HUES48 (cell line): ENCODE results near the gene HOXB13.
"Not testable (repeated sequence)": the region's sequence is repeated elsewhere in the genome, so short reads cannot be mapped to it uniquely, and the experiment has no call there.

Source experiments
- H3K27ac ChIP-seq: one replicate; pipeline ENCODE4 v1.7.0; 2013; ENCODE audit warnings: low read depth, low read length, inconsistent platforms
- H3K27me3 ChIP-seq: 2 replicates; pipeline ENCODE4 v1.6.1; 2013; ENCODE audit warnings: mild to moderate bottlenecking, low read length; ENCODE audit not compliant: control insufficient read depth, insufficient read depth
- H3K36me3 ChIP-seq: 2 replicates; pipeline ENCODE4 v1.6.1; 2013; ENCODE audit warnings: low read length; ENCODE audit not compliant: control insufficient read depth, insufficient read depth
- H3K4me1 ChIP-seq: 2 replicates; pipeline ENCODE4 v1.6.1; 2013; ENCODE audit warnings: mild to moderate bottlenecking, low read length; ENCODE audit not compliant: control insufficient read depth, insufficient read depth
- H3K4me3 ChIP-seq: 2 replicates; pipeline ENCODE4 v1.5.1; 2013; ENCODE audit warnings: mild to moderate bottlenecking, low read depth, low read length
- H3K9ac ChIP-seq: 2 replicates; pipeline ENCODE4 v1.6.1; 2013; ENCODE audit warnings: mild to moderate bottlenecking, low read depth, low read length, moderate library complexity
- H3K9me3 ChIP-seq: 2 replicates; pipeline ENCODE4 v1.6.1; 2013; ENCODE audit warnings: low read length; ENCODE audit not compliant: control insufficient read depth, insufficient read depth

Gene HOXB13

DNA sequence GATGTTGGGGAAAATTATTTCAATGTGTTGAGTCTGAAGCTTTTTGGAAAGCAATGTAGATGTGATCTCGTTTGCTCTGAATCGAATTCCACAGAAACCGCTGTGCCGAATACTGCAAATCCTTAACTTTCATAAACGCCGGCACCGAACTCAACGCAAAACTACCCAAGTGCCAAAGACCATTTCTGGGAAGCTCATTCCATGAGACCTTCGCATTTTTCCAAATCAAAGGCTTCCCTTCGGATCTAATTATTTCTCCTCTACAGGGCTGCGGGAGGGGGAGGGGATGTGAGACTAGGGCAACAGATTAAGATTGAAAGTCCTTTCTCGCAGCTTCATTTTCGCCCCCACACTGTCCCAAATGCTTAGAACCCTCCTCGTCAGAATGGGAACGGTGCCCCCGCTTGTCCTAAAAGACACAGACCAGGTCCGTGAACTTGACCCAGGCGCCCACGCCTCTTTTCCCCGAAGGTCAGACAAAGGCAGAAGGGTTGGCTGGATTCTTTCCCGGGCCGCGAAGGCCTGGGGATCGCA is 10.3 kb downstream of the HOXB13 start:
- peaks cover 97% of the 10 kb centered on the region for H3K27me3 ChIP-seq
- peaks cover 45% of the 10 kb centered on the region for H3K4me1 ChIP-seq
- peak overlapping the region; percentile 53 for H3K4me3 ChIP-seq
- H3K36me3 ChIP-seq, result no peaks in the 10 kb centered on the region
- no peaks in the 10 kb centered on the region; the same call in 1 of the 2 replicates for H3K9me3 ChIP-seq
- H3K9ac ChIP-seq, result no peak overlapping the region
- no peak overlapping the region for H3K27ac ChIP-seq

DNA sequence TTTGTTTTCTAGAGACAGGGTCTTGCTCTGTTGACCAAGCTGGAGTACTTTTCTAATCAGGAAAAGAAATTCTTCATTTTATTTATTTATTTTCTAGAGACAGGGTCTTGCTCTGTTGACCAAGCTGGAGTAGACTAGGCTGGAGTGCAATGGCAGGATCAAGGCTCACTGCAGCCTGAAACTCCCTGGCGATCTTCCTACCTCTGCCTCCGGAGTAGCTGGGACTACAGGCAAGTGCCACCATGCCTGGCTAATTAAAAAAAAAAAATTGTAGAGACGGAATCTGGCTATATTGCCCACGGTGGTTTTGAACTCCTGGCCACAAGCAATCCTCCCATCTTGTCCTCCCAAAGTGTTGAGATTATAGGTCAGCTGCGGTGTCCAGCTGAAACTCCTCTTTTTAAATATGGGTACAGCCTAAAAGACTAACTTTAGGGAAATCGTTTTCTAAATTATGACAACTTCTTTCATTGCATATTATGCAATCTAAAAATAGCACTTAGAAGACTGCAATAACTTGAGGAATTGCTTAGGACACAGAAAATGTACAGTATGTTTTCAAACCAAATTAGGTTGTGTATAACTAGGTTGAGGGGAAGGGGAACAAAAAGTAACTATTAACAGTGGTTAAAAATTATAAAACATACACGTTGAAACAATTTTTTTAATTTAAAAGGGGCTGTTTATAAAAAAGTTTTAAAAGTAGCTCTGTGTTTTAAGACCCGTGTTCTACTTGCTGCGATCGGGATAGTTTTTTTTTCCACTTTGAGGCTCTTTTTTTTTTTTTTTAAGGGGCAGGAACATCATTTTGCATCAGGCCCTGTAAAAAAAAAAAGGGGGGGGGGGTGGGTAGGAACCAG is 11.0 kb downstream of the HOXB13 start:
- no peak overlapping the region for H3K4me3 ChIP-seq
- peaks cover 94% of the 10 kb centered on the region for H3K27me3 ChIP-seq
- H3K27ac ChIP-seq, result no peak overlapping the region
- peaks cover 42% of the 10 kb centered on the region for H3K4me1 ChIP-seq
- no peak overlapping the region for H3K9ac ChIP-seq
- no peaks in the 10 kb centered on the region; the same call in 1 of the 2 replicates for H3K9me3 ChIP-seq
- H3K36me3 ChIP-seq, result no peaks in the 10 kb centered on the region

DNA sequence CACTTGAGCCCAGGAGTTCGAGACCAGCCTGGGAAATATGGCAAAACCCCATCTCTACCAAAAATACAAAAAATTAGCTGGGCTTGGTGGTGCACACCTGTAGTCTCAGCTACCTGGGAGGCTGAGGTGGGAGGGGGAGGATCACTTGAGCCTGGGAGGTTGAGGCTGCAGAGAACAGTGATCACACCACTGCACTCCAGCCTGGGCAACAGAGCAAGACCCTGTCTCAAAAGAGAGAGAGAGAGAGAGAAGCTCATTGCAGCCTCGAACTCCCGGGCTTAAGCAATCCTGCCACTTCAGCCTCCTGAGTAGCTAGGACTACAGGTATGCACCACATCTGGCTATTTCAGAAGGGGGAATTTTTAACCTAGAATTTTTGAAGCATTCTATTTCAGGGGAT is 12.0 kb downstream of the HOXB13 start:
- H3K27me3 ChIP-seq, result peaks cover 92% of the 10 kb centered on the region
- H3K9me3 ChIP-seq, H3K4me3 ChIP-seq, H3K9ac ChIP-seq, H3K27ac ChIP-seq, H3K36me3 ChIP-seq: not testable (repeated sequence)
- H3K4me1 ChIP-seq, result peaks cover 34% of the 10 kb centered on the region

DNA sequence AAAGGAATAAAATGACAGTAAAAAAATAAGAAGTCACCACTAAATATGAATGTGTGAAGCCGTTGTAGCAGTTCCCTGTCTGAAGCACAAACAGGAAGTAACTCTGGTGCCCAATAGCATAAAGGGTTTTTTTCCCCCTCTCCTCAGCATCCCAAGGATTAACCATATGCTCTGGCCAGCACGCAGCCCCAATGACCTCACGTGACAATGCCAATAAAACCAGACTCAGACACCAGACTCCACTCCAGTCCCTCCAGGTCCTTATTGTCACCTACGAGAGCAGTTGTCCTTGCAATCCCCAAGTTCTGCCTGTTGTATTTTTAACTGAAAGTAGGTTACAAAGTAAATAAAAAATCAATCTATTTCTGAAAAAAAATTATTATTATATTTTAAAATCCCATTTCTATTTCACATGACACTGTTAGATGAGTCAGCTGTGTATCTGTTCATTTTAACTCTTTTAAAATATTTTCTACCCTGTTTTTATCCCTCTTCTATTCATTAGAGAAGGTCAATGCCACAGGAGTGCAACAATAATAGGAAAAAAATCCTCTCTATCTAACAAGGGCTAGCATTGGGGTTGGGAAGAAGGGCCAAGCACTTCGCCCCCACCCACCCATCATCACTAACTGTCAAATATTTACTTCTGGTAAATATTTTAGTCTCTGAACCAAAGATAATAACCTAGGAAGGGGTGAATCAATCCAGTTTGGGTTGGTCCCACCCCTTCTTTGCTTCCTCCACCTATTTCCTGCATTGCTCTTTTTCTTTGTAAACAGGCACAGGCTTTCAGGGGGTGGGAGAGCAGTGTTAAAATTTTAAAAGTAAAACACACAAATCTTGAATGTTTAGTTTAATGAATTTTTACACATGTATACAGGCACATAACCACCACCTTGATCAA is 12.8 kb downstream of the HOXB13 start:
- Histone ChIP-seq H3K4me1 (peaks cover 30% of the 10 kb centered on the region), H3K27me3 (peaks cover 92% of the 10 kb centered on the region), H3K27ac (no peak overlapping the region), H3K4me3 (no peak overlapping the region), H3K36me3 (no peaks in the 10 kb centered on the region), H3K9ac (no peak overlapping the region), H3K9me3 (no peaks in the 10 kb centered on the region; the same call in 1 of the 2 replicates)

DNA sequence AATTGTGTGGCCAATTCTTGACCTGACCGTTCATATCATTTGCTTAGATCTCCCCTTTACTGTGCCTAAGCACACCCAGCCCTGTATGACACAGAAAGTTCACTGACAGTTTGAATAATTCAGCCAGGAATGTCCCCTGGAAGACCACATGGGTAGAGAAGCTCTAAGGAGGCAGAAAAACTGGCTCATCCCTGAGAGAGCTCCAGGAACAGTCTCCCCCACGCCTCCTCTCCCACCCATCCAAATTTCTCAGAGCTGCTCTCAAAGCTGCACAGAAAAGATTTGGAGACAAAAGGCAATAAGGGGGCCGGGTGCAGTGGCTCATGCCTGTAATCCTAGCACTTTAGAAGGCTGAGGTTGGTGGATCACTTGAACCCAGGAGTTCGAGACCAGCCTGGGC is 17.4 kb downstream of the HOXB13 start:
- Histone ChIP-seq H3K4me3 (no peak overlapping the region), H3K36me3 (no peaks in the 10 kb centered on the region), H3K27ac (no peak overlapping the region), H3K4me1 (no peaks in the 10 kb centered on the region), H3K9ac (no peak overlapping the region), H3K9me3 (no peaks in the 10 kb centered on the region), H3K27me3 (peaks cover 62% of the 10 kb centered on the region)

DNA sequence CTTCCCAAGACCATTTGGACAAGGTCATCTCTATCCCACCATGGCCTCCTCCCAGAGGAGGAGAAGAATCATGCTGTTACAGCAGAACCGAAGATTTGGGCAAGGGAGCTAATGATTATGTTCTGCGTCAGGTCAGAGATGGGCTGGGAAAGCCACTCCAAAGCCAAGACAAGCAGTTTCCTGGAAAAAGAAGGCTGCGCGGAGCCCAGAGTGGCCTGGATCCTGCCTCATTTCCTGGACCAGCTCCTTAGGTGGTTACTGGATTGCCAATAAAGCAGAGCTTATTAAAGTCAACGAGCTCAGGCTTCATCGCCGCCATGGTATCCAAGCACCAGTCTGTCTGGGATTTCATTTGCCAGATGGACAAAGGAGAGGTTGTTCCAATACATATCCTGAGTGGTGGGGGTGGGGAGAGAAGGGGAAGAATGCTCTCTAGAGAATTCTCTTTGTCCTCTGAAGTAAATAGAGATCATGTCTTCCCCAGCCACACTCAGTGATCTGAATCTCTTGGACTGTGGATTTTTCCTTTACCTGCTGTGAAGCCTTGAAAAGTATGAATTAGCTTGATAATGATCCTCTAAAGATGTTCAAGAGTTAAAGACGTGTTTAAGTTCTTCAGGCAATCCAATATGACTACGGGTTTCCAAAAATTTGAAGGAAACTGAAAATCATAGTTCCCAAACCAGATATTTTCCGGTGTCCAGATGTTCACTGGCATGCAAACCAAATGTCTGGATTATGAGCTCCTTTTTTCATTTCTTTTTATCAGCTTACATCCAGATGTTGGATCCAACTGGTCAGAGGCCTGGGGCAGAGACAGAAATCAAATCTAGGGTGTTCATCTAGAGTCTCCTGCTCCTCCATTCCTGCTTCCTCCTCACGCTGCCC is 23.9 kb downstream of the HOXB13 start:
- H3K9ac ChIP-seq, result no peak overlapping the region
- H3K27ac ChIP-seq, result no peak overlapping the region
- H3K9me3 ChIP-seq, result no peaks in the 10 kb centered on the region
- H3K36me3 ChIP-seq, result no peaks in the 10 kb centered on the region
- H3K4me3 ChIP-seq, result no peak overlapping the region
- peaks cover 41% of the 10 kb centered on the region for H3K27me3 ChIP-seq
- H3K4me1 ChIP-seq, result no peaks in the 10 kb centered on the region

DNA sequence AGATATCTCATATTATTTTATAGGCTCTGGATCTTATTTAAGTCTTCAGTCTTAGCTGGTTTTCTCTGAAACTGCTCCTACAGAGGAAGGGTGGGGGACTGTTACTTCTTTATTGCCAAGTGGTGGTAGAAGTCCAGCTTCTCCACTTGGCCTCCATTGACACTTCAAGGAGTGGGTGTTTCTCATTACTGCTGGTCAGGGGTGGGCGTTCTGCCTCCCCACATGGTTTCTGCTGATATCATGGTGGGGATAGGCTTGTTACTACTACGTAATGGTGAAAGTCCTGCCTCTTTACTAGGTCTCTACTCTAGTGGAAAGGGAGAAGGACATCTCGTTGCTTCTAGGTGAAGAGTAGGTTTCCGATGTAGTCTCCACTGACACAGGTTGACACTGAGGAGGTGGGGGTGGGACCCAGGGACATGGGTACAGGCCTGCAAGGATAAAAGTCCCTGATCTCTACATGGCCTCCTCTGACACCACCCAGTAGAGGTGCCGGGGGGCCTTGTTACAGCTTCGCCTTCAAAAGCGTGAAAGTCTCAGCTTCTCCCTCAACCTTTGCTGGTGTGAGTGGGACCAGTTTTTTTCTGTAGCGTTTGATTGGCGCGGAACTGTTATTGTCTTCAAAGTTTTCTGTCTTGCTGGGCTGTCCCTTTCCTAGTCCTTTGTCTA is 26.6 kb downstream of the HOXB13 start:
- no peaks in the 10 kb centered on the region for H3K4me1 ChIP-seq
- H3K9ac ChIP-seq, result no peak overlapping the region
- no peak overlapping the region for H3K4me3 ChIP-seq
- H3K27ac ChIP-seq, result no peak overlapping the region
- H3K36me3 ChIP-seq, result no peaks in the 10 kb centered on the region
- H3K9me3 ChIP-seq, result no peaks in the 10 kb centered on the region
- peaks cover 36% of the 10 kb centered on the region for H3K27me3 ChIP-seq

DNA sequence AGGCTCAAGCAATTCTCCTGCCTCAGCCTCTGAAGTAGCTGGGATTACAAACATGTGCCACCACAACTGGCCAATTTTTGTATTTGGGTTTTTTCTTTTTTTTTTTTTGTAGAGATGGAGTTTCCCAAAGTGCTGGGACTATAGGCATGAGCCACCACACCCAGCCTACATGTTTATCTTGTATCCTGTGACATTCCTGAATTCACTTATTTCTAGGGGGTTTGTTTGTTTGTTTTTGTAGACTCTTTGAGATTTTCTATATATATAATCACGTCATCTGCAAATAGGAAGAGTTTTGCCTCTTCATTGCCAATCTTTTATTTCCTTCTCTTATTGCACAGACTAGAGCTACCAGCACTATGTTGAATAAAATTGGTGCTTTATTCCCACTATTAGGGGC is 35.4 kb downstream of the HOXB13 start:
- Histone ChIP-seq H3K9ac (no peak overlapping the region), H3K4me1 (no peaks in the 10 kb centered on the region), H3K36me3 (no peaks in the 10 kb centered on the region), H3K27me3 (no peaks in the 10 kb centered on the region), H3K27ac (no peak overlapping the region), H3K4me3 (no peak overlapping the region), H3K9me3 (no peaks in the 10 kb centered on the region)

- Histone ChIP-seq H3K4me1 (no peaks in the 10 kb centered on the region), H3K36me3 (no peaks in the 10 kb centered on the region), H3K4me3 (no peak overlapping the region), H3K27ac (no peak overlapping the region), H3K9me3 (no peaks in the 10 kb centered on the region), H3K27me3 (no peaks in the 10 kb centered on the region), H3K9ac (no peak overlapping the region)
These were observed 36.5 kb downstream of the HOXB13 start for GRCh38 chr17:48692049-48692448.

DNA sequence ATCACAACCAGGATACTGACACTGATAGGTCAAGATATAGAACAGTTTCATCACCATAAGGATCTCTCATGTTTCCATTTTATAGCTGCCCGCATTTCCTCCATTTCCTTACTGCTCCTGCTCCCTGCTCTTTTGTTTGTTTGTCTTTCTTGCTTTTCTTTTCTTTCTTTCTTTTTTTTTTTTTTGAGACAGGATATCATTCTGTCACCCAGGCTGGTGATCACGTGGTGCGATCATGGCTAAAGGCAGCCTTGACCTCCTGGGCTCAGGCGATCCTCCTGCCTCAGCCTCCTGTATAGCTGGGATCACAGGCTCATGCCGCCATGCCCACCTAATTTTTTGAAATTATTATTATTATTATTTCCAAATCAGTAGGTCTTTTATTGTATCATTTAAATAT is 37.9 kb downstream of the HOXB13 start:
- H3K4me3 ChIP-seq, result no peak overlapping the region
- no peaks in the 10 kb centered on the region for H3K4me1 ChIP-seq
- no peaks in the 10 kb centered on the region for H3K36me3 ChIP-seq
- H3K27ac ChIP-seq, result no peak overlapping the region
- H3K27me3 ChIP-seq, result no peaks in the 10 kb centered on the region; the same call in 1 of the 2 replicates
- H3K9me3 ChIP-seq, result no peaks in the 10 kb centered on the region
- no peak overlapping the region for H3K9ac ChIP-seq
